Vagina (tissue), 2 donors: Measurements from ENCODE around the gene BRD7. TPM values are rescaled to one million over a fixed set of nuclear protein-coding genes. Genes with fewer than 3 reads are reported as not detected.

Experiments used
- DNase-seq, 2 donors: peaks; one replicate each; pipeline ENCODE4 v3.0.0-alpha.2; 2017; ENCODE audit errors: extremely low spot score in 2 of 2
- H3K27ac ChIP-seq: fragments of 200-600 bp; sonication (generic); one replicate; pipeline ENCODE4 v1.5.1; 2019
- H3K27me3 ChIP-seq: fragments of 200-600 bp; sonication (generic); one replicate; pipeline ENCODE4 v1.5.1; 2019
- H3K36me3 ChIP-seq, 2 donors: fragments of 200-600 bp; sonication (generic); one replicate each; pipeline ENCODE4 v1.5.1; 2017 to 2019
- H3K4me1 ChIP-seq: fragments of 200-600 bp; sonication (generic); one replicate; pipeline ENCODE4 v1.5.1; 2019
- H3K4me3 ChIP-seq, 2 donors: fragments of 200-600 bp; sonication (generic); 1 replicate in 1 of 2; 2 replicates in 1 of 2; pipeline ENCODE4 v1.5.1; 2016 to 2019
- H3K9me3 ChIP-seq: fragments of 200-600 bp; sonication (generic); one replicate; pipeline ENCODE4 v1.5.1; 2019
- POLR2A ChIP-seq, 2 donors: fragments of 450-650 bp; IDR thresholded peaks; one replicate each; pipeline ENCODE4 v1.6.1; 2017; ENCODE audit warnings: antibody characterized with exemption in 2 of 2, mild to moderate bottlenecking in 2 of 2, moderate library complexity in 2 of 2
- POLR2AphosphoS5 ChIP-seq, 2 donors: sonication (generic); formaldehyde crosslinking; IDR thresholded peaks; one replicate each; pipeline ENCODE4 v1.9.0; 2017; ENCODE audit warnings: antibody characterized with exemption in 2 of 2, mild to moderate bottlenecking in 2 of 2, low read depth in 1 of 2; ENCODE audit not compliant: insufficient read depth in 1 of 2
- intact Hi-C: fragments of 100-400 bp; cut with DNase I; formaldehyde crosslinking; loops from one replicate; pipeline ENCODE4 v1.15.1; 2023
- total RNA-seq: library from RNA; depleted of rRNA; stranded (reverse); fragments of >200 nt; gene quantifications from one replicate; pipeline ENCODE4 v1.2.3, GENCODE V29; 2016
- TF ChIP-seq, protein P1 (sequence below), 3 experiments: fragments of 450-650 bp in 2 of 3; fragments of 200-600 bp in 1 of 3; sonication (generic) in 1 of 3; IDR thresholded peaks; one replicate each; pipeline ENCODE4 v1.5.1; 2017 to 2019; ENCODE audit warnings: antibody characterized with exemption in 3 of 3, mild to moderate bottlenecking in 2 of 3, moderate library complexity in 2 of 3

Gene BRD7
- total RNA-seq, 1 donor from 2014 or later: 49.6 TPM

DNA sequence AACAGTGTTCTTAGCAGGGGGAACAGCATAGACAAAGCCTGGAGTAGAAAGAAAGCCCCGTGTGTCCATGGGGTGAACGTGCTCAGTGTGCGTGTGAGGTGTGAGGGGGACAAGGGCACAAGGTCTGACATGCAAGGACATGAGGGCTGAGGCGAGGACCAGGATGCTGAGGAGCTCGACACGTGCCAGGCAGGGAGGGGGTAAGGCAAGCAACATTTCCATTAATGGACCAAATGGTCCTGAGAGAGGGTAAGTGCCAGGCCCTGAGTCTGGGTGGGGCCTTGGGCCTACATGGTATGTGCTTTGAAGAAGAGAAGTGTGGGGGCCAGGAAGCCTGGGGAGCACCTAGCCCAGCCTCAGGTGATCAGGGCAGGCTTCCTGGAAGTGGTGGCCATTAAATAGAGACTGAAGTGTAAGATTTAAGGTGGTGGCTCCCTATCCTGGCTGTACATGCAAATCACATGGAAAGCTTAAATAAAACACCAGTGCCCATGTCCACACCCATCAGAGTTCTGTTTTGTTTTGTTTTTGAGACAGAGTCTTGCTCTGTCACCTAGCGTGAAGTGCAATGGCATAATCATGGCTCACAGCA is 73.2 kb downstream of the BRD7 start:
- Histone ChIP-seq H3K27me3 (no peaks in the 10 kb centered on the region), H3K9me3 (no peaks in the 10 kb centered on the region), H3K27ac (no peak overlapping the region), H3K4me3 (no peak overlapping the region), H3K36me3 (no peaks in the 10 kb centered on the region), H3K4me1 (no peaks in the 10 kb centered on the region)
- intact Hi-C loops: no loop called here
- TF ChIP-seq, protein P1, sequence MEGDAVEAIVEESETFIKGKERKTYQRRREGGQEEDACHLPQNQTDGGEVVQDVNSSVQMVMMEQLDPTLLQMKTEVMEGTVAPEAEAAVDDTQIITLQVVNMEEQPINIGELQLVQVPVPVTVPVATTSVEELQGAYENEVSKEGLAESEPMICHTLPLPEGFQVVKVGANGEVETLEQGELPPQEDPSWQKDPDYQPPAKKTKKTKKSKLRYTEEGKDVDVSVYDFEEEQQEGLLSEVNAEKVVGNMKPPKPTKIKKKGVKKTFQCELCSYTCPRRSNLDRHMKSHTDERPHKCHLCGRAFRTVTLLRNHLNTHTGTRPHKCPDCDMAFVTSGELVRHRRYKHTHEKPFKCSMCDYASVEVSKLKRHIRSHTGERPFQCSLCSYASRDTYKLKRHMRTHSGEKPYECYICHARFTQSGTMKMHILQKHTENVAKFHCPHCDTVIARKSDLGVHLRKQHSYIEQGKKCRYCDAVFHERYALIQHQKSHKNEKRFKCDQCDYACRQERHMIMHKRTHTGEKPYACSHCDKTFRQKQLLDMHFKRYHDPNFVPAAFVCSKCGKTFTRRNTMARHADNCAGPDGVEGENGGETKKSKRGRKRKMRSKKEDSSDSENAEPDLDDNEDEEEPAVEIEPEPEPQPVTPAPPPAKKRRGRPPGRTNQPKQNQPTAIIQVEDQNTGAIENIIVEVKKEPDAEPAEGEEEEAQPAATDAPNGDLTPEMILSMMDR (IDR thresholded peaks at IDR 0.05): no peak
- TF ChIP-seq POLR2A (IDR thresholded peaks at IDR 0.05): no peak
- no peak for TF ChIP-seq POLR2AphosphoS5 (IDR thresholded peaks at IDR 0.05; ENCODE audit: insufficient read depth in 1 of 2, low read depth in 1 of 2)
- no peak for DNase-seq

DNA sequence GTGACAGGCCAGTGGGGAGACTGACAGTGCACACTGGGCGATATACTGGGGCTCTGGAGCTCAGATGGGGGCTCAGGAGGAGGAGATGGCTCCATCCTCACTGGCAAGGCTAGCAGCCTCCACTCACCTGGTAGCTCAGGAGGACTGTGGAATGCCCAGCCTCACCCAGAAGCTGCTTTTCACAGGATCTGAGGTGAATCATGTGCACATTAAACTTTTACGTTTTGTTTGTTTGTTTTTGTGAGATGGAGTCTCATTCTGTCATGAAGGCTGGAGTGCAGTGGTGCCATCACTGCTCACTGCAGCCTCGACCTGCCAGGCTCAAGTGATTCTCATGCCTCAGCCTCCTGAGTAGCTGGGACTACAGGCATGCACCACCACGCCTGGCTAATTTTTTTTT is 73.8 kb downstream of the BRD7 start:
- H3K9me3 ChIP-seq: no peaks in the 10 kb centered on the region
- H3K36me3 ChIP-seq: no peaks in the 10 kb centered on the region
- intact Hi-C loops: no loop called here
- TF ChIP-seq POLR2A (IDR thresholded peaks at IDR 0.05): no peak
- TF ChIP-seq, protein P1 (IDR thresholded peaks at IDR 0.05): no peak
- no peaks in the 10 kb centered on the region for H3K27me3 ChIP-seq
- H3K27ac ChIP-seq: no peak overlapping the region
- H3K4me3 ChIP-seq: no peak overlapping the region
- no peaks in the 10 kb centered on the region for H3K4me1 ChIP-seq
- no peak for DNase-seq

- Histone ChIP-seq H3K4me3 (no peak overlapping the region), H3K36me3 (no peaks in the 10 kb centered on the region), H3K27ac (no peak overlapping the region), H3K4me1 (no peaks in the 10 kb centered on the region), H3K27me3 (no peaks in the 10 kb centered on the region), H3K9me3 (no peaks in the 10 kb centered on the region)
- no peak for DNase-seq
- TF ChIP-seq POLR2AphosphoS5 (IDR thresholded peaks at IDR 0.05; ENCODE audit: insufficient read depth in 1 of 2, low read depth in 1 of 2) (no peak), POLR2A (IDR thresholded peaks at IDR 0.05) (no peak)
- TF ChIP-seq, protein P1 (IDR thresholded peaks at IDR 0.05): no peak
- intact Hi-C loops: no loop called here
These were observed 74.6 kb downstream of the BRD7 start for GRCh38 chr16:50293994-50294855.

- no peak for DNase-seq
- Histone ChIP-seq H3K4me1 (no peaks in the 10 kb centered on the region), H3K9me3 (no peaks in the 10 kb centered on the region), H3K36me3 (no peaks in the 10 kb centered on the region), H3K27ac (no peak overlapping the region), H3K27me3 (no peaks in the 10 kb centered on the region), H3K4me3 (no peak overlapping the region)
- intact Hi-C loops: no loop called here
- TF ChIP-seq POLR2AphosphoS5 (IDR thresholded peaks at IDR 0.05; ENCODE audit: insufficient read depth in 1 of 2, low read depth in 1 of 2) (no peak), POLR2A (IDR thresholded peaks at IDR 0.05) (no peak)
- TF ChIP-seq, protein P1 (IDR thresholded peaks at IDR 0.05): no peak
These were observed 75.6 kb downstream of the BRD7 start for GRCh38 chr16:50293041-50293783.
